NCI-H2171 (cell line): ENCODE data around the gene TPPP2.

Source experiments
- DNase-seq: peaks from one replicate; lab custom pipeline; 2025; lab: John Stamatoyannopoulos, UW

The TPPP2 gene

DNA sequence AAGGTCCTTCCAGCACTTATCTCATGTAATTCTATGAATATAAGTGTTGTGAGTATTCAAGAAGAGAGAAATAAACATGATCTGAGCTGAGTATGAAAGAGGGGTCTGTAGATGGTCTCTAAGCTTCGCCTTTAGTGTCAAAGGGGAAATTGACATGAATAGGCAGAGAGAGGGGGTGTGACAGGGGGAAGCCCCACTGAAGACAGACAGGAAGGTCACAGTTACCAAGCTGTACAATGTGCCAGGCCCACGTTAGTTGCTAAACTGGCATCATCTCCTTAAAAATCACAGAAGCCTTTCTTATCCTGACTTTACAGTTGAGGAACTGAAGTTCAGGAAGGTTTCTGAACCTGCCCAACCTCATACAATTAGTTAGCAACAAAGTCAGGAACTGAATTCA, 47.7 kb downstream of the TPPP2 start:
- no peak for DNase-seq

DNA sequence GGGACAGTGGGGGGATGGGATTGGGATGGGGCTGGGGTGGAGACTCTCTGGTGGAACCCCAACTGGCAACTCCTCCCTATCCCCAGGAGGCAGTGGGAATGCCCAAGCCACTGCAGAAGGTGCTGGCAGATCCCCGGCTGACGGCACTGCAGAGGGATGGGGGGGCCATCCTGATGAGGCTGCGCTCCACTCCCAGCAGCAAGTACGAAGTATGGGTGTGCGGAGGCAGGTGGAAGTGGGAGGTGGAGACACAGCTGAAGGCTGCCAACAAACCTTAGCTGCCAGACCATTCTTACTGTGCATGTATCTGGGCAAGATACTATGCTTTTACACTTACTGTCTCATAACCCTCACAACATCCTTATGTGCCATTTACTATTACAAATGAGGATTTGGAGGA, 48.3 kb downstream of the TPPP2 start:
- DNase-seq: no peak

DNA sequence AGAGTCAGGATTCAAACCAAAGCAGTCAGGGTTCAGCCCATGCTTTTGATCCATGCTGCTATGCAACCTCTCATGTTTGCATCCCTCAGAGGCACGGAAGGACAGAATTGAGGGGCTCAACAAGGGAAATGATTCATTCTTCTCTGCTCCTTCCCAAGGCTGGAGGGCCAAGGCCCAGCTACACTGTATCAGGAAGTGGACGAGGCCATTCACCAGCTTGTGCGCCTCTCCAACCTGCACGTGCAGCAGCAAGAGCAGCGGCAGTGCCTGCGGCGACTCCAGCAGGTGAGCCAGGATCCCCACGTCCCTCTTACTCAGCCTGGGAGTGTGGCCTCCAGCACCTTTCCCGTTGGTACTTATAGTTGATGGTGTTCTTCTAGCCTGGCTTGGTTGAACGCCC, 48.7 kb downstream of the TPPP2 start:
- no peak for DNase-seq

DNA sequence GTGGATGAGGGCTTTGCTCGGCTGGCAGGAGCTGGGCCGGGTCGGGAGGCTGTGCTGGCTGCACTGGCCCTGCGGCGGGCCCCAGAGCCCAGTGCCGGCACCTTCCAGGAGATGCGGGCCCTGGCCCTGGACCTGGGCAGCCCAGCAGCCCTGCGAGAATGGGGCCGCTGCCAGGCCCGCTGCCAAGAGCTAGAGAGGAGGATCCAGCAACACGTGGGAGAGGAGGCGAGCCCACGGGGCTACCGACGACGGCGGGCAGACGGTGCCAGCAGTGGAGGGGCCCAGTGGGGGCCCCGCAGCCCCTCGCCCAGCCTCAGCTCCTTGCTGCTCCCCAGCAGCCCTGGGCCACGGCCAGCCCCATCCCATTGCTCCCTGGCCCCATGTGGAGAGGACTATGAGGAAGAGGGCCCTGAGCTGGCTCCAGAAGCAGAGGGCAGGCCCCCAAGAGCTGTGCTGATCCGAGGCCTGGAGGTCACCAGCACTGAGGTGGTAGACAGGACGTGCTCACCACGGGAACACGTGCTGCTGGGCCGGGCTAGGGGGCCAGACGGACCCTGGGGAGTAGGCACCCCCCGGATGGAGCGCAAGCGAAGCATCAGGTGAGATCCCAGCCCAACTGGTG, 51.6 kb downstream of the TPPP2 start:
- no peak for DNase-seq
